ENCODE measurements around the gene CAMK4. TPM values are rescaled to one million over a fixed set of nuclear protein-coding genes. Genes with fewer than 3 reads are reported as not detected.

Gene CAMK4
- total RNA-seq (2014; rRNA removed; shearing (Covaris generic); ENCODE audit: low replicate concordance): 0.02 TPM in 1 of 2 replicates, not detected in the other

DNA sequence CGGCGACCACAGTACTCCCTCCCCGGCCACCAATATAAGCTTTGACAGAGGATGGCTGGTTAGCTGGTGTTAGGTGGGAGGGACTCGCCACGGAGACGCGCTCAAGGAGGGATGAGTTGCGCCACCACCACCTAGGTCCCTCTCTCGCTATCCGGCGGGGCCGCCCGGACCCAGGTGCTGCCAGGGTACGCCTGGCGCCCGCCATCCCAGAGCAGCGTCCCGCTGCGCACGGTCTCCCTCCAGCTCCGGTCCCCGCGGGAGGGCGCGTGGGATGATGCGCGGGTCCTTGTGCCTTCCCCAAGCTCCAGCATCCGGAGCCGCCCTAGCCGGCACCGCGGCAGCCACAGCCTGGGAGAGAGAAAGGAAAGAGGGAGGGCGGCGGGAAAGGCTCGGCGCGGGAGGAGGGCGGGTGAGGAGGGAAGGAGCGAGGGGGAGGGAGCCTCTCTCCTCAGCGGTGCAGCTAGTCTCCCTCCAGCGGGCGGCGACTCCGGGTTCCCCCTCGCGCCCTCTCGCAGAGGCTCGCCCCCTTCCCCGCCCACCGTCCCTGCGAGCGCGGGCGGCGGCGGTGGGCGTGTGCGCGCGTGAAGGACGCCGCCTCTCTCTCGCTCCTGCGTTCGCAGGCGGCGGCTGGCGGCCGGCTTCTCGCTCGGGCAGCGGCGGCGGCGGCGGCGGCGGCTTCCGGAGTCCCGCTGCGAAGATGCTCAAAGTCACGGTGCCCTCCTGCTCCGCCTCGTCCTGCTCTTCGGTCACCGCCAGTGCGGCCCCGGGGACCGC is at the start of gene CAMK4:
TSS of gene CAMK4 (plus strand) at position 598 of the 774 bp plus-strand sequence. CDS start at position 698, 100 bp downstream.
- peak within 1 kb of the TSS; percentile 46 for H3K4me3 ChIP-seq
- H3K36me3 ChIP-seq: no peaks in the 10 kb centered on the region
- DNase-seq: peak; percentile 79
- H3K27me3 ChIP-seq: peaks cover 44% of the 10 kb centered on the region
- peaks cover 5% of the 10 kb centered on the region for H3K9me3 ChIP-seq

DNA sequence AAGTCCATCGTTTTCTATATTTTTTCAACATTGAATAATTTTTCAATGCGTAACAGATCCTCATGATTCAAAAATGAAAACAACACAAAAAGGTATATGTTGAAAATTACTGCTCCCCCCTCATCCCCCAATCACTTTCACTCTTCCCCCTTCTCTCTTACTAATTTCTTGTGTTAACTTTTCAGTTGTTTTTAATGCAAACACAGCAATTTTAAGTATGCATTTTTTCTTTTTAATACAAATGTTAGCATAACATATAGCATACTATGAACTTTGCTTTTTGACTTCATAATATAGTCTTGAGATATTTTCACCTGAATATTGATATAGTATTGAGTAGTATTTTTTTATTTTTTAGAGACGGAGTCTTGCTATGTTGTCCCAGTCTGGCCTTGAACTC is 41.1 kb upstream of the CAMK4 start:
- Histone ChIP-seq H3K27me3 (peaks cover 19% of the 10 kb centered on the region), H3K36me3 (no peaks in the 10 kb centered on the region), H3K4me3 (no peak overlapping the region), H3K9me3 (no peaks in the 10 kb centered on the region)
- DNase-seq: no peak

DNA sequence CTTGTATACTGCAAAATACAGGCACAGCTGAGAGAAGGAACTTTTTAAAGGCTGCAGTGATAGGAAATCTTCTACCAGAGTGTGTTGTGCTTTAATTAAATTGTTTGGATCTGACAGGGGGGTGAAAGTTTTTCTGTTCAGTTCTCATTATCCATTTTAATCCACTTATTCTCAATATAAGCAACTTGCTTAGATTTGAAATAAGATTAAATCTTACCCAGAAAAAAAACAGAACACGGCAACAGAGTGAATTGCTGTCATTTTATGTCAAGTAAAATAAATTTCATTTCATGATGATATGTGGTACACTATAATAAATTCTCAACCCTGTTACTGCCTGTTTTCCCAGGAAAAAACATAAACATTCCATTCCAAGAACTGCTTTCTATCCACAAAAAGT is 37.1 kb upstream of the CAMK4 start:
- Histone ChIP-seq H3K27me3 (peaks cover 43% of the 10 kb centered on the region), H3K36me3 (no peaks in the 10 kb centered on the region), H3K9me3 (no peaks in the 10 kb centered on the region), H3K4me3 (no peak overlapping the region)
- no peak for DNase-seq

DNA sequence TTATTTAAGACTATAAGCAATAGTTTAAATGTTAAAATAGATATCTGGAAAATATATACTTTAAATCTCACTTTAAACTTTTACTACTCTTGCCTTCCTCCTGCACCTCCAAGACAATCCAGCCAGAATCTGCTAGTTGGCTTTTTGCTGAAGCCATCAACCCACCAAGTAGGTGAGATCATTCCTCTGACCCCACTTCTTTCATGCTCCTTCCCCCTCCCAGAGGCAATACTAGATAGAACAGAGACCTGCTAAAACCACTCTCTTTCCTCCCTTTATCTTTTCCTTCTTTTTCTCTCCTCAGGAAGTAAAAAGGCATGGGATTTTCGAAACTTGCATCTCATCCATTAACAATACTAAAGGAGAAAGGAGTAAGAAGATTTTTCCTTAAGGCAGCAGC is 30.1 kb upstream of the CAMK4 start:
- peaks cover 55% of the 10 kb centered on the region for H3K27me3 ChIP-seq
- H3K4me3 ChIP-seq: no peak overlapping the region
- H3K36me3 ChIP-seq: no peaks in the 10 kb centered on the region
- no peak for DNase-seq
- H3K9me3 ChIP-seq: no peaks in the 10 kb centered on the region

DNA sequence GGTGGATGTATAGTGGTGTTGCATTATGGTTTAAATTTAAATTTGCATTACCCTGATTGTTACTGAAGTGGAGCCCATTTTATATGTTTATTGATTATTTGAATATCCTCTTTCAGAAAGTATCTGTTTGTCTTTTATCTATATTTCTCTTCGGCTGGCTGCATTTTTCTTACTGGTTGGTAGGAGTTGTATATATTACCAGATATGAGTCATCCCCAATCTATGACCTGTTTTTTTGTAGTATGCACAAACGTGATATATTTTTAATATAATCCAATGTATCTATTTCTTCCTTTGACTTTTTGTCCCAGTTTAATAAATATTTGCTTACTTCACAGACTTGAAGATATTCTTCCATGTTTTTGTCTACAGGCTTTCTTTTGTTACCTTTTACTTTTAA is 29.3 kb upstream of the CAMK4 start:
- H3K27me3 ChIP-seq: peaks cover 46% of the 10 kb centered on the region
- H3K9me3 ChIP-seq: no peaks in the 10 kb centered on the region
- H3K4me3 ChIP-seq: no peak overlapping the region
- no peak for DNase-seq
- no peaks in the 10 kb centered on the region for H3K36me3 ChIP-seq

DNA sequence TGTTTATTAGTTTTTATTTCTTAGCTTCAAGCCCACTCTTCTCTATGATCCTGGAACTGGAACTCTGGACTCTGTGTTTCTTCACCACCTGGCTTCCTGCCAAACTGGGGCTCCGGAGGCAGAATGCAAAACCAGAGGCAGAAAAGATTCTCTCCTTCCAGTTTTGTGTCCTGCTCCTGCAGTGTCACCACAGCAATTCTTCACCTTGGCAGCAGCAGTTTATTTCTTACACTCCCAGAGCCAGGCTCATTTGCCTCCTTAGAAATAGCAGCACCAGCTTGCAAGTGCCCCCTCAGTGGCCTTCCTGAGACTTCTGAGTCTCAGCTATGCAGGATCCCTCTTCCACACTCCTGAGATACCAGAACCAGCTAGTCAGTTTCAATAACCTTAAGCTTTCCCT is 26.7 kb upstream of the CAMK4 start:
- peaks cover 49% of the 10 kb centered on the region for H3K27me3 ChIP-seq
- H3K9me3 ChIP-seq: no peaks in the 10 kb centered on the region
- DNase-seq: no peak
- H3K4me3 ChIP-seq: no peak overlapping the region
- no peaks in the 10 kb centered on the region for H3K36me3 ChIP-seq

DNA sequence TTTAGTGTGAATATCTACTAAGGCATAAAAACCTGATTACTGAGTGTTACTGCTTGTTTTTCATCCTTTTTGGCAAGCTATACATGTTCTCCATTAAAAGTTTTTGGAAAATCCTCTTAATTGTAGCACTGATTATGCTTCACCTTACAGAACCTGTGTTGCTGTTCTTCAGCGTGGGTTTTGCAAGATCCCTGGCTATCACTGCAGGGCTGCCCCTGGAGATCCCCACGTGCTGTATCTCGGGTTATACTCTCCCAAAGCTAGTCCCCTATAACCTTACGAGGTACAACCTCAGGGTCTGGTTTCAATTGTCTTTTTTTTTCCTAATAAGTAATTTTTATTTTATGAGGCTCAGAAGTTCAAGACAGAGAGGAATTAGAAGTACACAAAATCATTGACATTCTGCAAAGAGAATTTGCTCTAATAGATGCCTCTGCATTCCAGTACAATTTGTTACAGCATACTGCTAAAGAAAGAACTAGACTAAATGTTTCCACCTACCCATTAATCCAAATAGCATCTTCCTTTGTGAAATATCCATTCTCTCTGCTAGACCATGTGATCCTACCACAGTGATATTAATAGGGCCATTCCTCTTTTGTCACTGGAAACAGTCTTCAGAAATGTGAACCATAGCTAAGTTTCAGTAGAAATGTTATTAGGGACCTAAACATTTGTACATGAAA is 25.8 kb upstream of the CAMK4 start:
- no peak overlapping the region for H3K4me3 ChIP-seq
- no peaks in the 10 kb centered on the region for H3K9me3 ChIP-seq
- H3K36me3 ChIP-seq: no peaks in the 10 kb centered on the region
- peaks cover 47% of the 10 kb centered on the region for H3K27me3 ChIP-seq
- no peak for DNase-seq

DNA sequence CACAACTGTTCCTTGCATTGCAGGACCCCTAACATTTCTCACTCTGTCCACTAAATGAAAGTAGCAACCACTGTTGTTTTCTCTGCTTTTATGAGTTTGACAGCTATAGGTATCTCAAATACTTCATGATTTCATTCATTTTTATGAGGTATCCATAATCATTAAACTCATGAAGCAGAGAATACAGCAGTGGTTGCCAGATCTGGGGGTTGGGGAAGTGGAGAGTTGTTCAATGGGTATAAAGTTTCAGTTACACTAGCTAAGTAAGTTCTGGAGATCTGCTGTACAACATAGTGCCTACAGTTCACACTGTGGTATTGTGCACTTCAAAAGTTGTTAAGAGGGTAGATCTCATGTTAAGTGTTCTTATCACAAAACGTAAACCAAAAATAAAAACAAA is 23.4 kb upstream of the CAMK4 start:
- H3K9me3 ChIP-seq: no peaks in the 10 kb centered on the region
- DNase-seq: no peak

DNA sequence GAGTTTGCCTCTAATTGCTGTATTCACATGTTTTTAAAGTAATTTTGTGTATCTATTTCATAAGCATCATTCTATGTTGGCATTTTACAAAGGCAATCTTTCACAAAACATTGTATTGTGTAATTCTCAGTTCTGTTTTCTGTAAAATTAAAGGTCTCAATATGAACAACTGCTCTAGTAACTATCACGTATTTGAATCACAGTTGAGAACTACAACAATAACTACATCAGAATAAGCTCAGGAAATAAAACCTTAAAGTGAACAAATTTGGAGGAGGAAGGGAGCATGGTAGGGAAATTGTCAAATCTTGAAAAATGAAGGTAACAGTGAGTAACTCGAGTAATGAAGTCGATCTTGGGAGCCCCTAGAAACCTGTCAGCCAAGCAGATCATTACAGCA is 22.5 kb upstream of the CAMK4 start:
- no peak for DNase-seq
- no peaks in the 10 kb centered on the region for H3K9me3 ChIP-seq
- peaks cover 48% of the 10 kb centered on the region for H3K27me3 ChIP-seq
- no peaks in the 10 kb centered on the region for H3K36me3 ChIP-seq
- H3K4me3 ChIP-seq: no peak overlapping the region

More for the DNA sequence above, 23.4 kb upstream of the CAMK4 start:
- peaks cover 49% of the 10 kb centered on the region for H3K27me3 ChIP-seq
- no peaks in the 10 kb centered on the region for H3K36me3 ChIP-seq
- H3K4me3 ChIP-seq: no peak overlapping the region

DNA sequence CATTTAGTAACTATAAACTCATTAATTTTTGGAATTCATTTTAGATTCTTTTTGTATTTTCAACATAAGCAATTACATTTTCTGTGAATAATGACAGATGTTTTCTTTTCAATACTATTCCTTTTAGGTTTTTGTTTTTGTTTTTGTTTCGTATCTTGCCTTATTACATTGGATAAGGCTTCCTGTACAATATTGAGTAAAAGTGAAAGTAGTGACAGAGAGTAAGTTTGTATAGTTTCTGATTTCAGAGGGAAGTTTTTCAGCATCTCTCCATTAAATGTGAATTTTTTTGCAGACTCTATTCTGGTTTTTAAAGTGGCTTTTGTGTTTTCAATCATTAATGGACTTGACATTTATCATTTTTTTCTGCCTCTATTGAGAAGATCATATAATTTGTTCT is 12.8 kb upstream of the CAMK4 start:
- Histone ChIP-seq H3K9me3 (no peaks in the 10 kb centered on the region), H3K27me3 (peaks cover 26% of the 10 kb centered on the region), H3K4me3 (no peak overlapping the region), H3K36me3 (no peaks in the 10 kb centered on the region)
- no peak for DNase-seq

DNA sequence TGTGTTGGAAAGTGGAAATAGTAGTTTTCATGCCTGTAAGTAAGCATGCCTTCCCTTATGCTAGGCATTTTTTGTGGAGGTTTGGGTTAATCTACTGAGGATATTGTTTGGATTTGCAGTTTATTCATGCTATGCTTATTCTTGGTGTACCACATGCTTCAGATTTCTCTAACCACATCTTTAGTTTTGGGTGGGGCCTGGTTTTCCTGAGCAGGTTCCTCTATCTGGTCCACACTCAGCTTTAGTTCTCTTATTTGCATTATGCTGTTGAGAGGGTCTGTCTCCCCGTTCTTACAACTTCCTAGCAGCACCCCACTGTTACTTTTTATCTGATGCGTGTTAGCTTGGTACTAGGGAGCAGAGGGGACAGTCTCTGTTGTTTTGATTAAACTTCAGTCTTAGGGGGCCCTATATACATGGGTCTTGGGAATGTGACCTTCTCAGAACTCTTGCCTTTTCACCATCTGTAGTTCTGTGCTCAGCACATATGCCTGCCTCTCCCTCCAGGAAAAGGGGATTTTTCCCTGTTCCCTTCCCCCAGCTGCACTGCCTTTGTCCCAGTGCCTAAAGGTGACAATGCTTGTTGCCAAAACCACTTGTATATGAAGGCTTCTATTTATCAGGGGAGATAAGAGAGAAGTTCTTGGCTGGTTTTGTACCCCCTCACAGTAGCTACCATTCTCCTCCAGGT is 10.0 kb upstream of the CAMK4 start:
- no peaks in the 10 kb centered on the region for H3K36me3 ChIP-seq
- no peak for DNase-seq
- no peak overlapping the region for H3K4me3 ChIP-seq
- no peaks in the 10 kb centered on the region for H3K9me3 ChIP-seq
- peaks cover 40% of the 10 kb centered on the region for H3K27me3 ChIP-seq

DNA sequence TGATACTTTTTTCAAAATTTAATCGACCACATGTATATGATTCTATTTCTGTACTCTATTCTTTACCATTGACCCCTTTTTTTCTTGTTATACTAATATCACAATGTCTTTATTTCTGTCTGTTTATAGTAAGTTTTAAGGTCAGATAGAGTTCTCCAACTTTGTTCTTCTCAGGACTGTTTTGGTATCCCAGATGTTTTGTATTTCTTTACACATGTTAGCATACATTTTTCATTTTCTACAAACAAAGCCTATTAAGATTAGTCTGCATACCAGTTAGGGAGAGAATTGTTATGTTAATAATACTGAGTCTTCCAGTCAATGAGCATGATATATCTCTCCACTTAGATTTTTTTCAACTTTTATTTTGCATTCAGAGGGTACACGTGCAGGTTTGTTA is 8.2 kb upstream of the CAMK4 start:
- DNase-seq: no peak

DNA sequence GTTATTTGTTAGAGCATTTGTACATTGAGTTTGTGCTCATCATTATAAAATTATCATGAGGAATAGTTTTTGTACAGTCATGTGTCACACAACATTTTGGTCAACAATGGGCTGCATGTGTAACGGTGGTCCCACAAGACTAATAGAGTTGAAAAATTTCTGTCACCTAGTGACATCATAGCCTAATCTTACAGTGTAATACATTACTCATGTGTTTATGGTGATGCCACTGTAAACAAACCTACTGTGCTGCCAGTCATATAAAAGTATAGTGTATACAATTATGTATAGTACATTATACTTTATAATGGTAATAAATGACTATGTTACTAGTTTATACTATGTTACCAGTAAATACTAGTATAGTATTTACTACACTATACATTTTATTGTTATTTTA is 3.0 kb upstream of the CAMK4 start:
- H3K27me3 ChIP-seq: peaks cover 52% of the 10 kb centered on the region
- no peak for DNase-seq
- H3K4me3 ChIP-seq: no peak overlapping the region
- H3K9me3 ChIP-seq: no peaks in the 10 kb centered on the region
- no peaks in the 10 kb centered on the region for H3K36me3 ChIP-seq

More for the DNA sequence above, 8.2 kb upstream of the CAMK4 start:
- Histone ChIP-seq H3K9me3 (no peaks in the 10 kb centered on the region), H3K36me3 (no peaks in the 10 kb centered on the region), H3K27me3 (peaks cover 36% of the 10 kb centered on the region), H3K4me3 (no peak overlapping the region)

DNA sequence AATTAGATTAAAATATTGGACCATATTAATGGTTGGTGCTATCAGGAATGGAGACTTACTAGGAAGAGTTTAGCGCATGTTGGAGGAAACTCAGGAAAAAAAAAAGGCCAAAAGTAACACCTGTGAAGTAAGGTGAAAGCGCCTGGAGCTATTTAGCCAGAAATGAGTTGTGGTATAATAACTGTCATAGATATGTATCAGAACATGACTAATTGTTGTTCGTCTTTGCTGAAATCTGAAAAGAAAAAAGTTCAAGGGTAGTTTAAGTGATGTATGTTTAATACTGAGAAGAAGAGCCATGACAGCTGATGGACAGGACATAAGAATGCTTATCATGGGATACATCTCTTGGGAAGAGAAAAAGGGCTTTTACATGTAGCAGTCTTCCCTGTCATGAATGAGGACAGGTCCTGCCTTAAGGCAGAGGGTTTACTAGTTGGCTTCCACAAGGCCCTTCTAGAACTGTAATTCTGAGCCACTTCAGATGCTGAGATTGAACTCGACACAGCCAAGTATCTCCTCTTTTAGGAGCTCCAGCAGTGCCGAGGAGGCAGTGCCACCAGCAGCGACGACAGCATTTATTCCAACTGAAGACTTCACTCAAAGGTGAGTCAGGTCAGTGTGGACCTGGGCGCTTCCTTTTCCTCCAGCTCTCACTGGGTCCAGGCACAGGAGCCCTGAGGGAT is 940 bp upstream of the CAMK4 start:
- Histone ChIP-seq H3K36me3 (no peaks in the 10 kb centered on the region), H3K9me3 (peaks cover 5% of the 10 kb centered on the region), H3K4me3 (no peak overlapping the region; the same call in 1 of the 2 replicates), H3K27me3 (peaks cover 51% of the 10 kb centered on the region)
- no peak for DNase-seq

DNA sequence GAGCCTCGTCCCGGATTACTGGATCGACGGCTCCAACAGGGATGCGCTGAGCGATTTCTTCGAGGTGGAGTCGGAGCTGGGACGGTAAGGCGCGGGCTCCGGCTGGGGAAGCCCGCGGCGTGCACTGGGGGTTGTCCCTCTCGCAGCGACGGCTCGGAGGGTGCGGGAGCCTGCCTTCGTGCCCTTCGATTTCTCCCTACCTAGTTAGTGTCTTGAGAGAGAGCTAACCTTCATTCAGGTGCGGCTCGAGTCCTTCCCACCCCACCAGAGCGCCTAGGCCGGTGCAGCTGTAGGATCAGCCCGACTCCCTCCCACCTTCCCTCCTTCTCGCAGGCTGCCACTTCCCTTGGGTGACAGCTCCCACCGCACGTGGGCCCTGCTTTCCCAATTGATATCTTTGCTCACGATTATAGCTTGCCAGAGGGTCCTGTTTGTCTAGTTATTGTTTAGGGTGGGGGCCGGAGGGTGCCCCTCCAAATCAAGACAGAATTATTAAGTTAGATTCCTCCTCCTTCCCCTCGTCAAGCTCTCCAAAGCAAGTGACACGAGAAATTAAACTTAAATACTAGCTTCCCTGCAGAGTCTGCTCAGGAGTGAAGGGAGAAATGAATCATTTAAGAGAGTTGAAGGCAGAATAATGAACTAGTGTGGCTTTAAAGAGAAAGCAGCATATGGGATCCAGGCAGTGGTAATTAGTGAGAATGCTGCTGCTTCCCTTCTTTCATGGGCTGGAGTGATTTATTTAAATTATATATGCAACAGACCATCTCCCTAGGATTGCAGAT is 569 bp downstream of the CAMK4 start:
- DNase-seq: no peak
- Histone ChIP-seq H3K36me3 (no peaks in the 10 kb centered on the region), H3K9me3 (peaks cover 5% of the 10 kb centered on the region), H3K4me3 (peak overlapping the region; percentile 46), H3K27me3 (peaks cover 36% of the 10 kb centered on the region)

DNA sequence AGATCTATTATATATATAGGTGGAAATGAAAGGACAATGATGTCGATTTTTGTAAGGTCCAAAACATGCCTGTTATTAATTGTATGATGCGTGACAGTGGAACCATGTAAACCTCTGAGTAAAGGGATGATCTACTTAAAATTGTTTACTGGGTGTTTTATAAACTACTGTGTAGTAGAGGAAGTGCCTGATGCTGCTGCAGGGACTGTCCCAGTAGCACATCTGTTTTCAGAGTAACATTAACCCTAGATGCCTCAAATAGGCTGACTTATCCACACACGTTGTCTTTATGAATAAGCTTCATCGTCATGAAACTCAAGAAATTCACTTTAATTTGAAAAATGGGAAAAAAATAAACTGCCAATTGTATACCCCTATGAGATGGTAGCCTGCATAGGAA is 1.7 kb downstream of the CAMK4 start:
- Histone ChIP-seq H3K9me3 (peaks cover 5% of the 10 kb centered on the region), H3K27me3 (peaks cover 36% of the 10 kb centered on the region), H3K36me3 (no peaks in the 10 kb centered on the region), H3K4me3 (no peak overlapping the region)
- DNase-seq: no peak
